IMR-90 (cell line): ENCODE data around the gene ASB6. TPM values are rescaled to one million over a fixed set of nuclear protein-coding genes. Genes with fewer than 3 reads are reported as not detected.

Source experiments
- ATAC-seq: fragments of 200-7000 bp; cut with Tn5 transposase; 2 replicates; pipeline ENCODE4 v1.9.1; 2020; ENCODE audit warnings: low read depth, mild to moderate bottlenecking, moderate library complexity
- BruUV-seq: library from RNA; stranded (reverse); fragments of 400-500 nt; replicated peaks from 2 replicates; lab custom pipeline; 2021; lab: Mats Ljungman, UMichigan
- CTCF ChIA-PET: fragments of 300-600 bp; formaldehyde crosslinking; extraction: SDS; loops from one replicate; lab custom pipeline; 2021; ENCODE audit warnings: antibody characterized with exemption; lab: Yijun Ruan, JAX
- POLR2A ChIA-PET: fragments of 300-600 bp; sonication (Branson Sonifier 250); formaldehyde crosslinking; loops from one replicate; lab custom pipeline; 2022; ENCODE audit warnings: antibody characterized with exemption; ENCODE audit not compliant: unreplicated experiment; lab: Charles Lee
- DNase-seq: peaks from one replicate; pipeline ENCODE4 v3.0.0; 2013
- H2AFZ ChIP-seq: replicated peaks from 2 replicates; pipeline ENCODE3; 2013; ENCODE audit warnings: low read length, mild to moderate bottlenecking; ENCODE audit not compliant: poor library complexity
- H2AK5ac ChIP-seq: 2 replicates; pipeline ENCODE4 v1.6.1; 2013; ENCODE audit warnings: low read depth, low read length, inconsistent platforms
- H2AK9ac ChIP-seq: replicated peaks from 2 replicates; pipeline ENCODE3; 2013; ENCODE audit warnings: mild to moderate bottlenecking, low read depth, low read length, moderate library complexity; ENCODE audit not compliant: poor library complexity
- H2BK120ac ChIP-seq: 2 replicates; pipeline ENCODE4 v1.6.1; 2013; ENCODE audit warnings: low read depth, low read length, inconsistent platforms
- H2BK15ac ChIP-seq: 3 replicates; pipeline ENCODE4 v1.6.1; 2013; ENCODE audit warnings: low read depth, low read length, inconsistent platforms
- H2BK20ac ChIP-seq: 2 replicates; pipeline ENCODE4 v1.6.1; 2013; ENCODE audit warnings: low read depth, mild to moderate bottlenecking, inconsistent platforms, low read length, moderate library complexity
- H2BK5ac ChIP-seq: 2 replicates; pipeline ENCODE4 v1.6.1; 2013; ENCODE audit warnings: mild to moderate bottlenecking, low read depth, low read length, inconsistent platforms; ENCODE audit not compliant: poor library complexity, severe bottlenecking
- H3K14ac ChIP-seq: replicated peaks from 2 replicates; pipeline ENCODE4 v1.6.1; 2013; ENCODE audit warnings: low read depth, low read length, inconsistent platforms
- H3K18ac ChIP-seq: 2 replicates; pipeline ENCODE4 v1.6.1; 2013; ENCODE audit warnings: low read depth, low read length, control low read depth
- H3K23ac ChIP-seq: 2 replicates; pipeline ENCODE4 v1.6.1; 2013; ENCODE audit warnings: low read depth, low read length, inconsistent platforms
- H3K27ac ChIP-seq: 2 replicates; pipeline ENCODE4 v1.5.1; 2013; ENCODE audit warnings: mild to moderate bottlenecking, control low read depth, low read length; ENCODE audit not compliant: insufficient read depth
- H3K27me3 ChIP-seq: 2 replicates; pipeline ENCODE4 v1.6.1; 2013; ENCODE audit warnings: low read length; ENCODE audit not compliant: control insufficient read depth, insufficient read depth
- H3K36me3 ChIP-seq: 2 replicates; pipeline ENCODE4 v1.6.1; 2013; ENCODE audit warnings: low read length, mixed read lengths; ENCODE audit not compliant: control insufficient read depth, insufficient read depth
- H3K4ac ChIP-seq: 2 replicates; pipeline ENCODE4 v1.6.1; 2013; ENCODE audit warnings: low read depth, low read length, inconsistent platforms
- H3K4me1 ChIP-seq: 2 replicates; pipeline ENCODE4 v1.6.1; 2013; ENCODE audit warnings: low read length, mixed read lengths; ENCODE audit not compliant: control insufficient read depth, insufficient read depth
- H3K4me2 ChIP-seq: 2 replicates; pipeline ENCODE4 v1.6.1; 2013; ENCODE audit warnings: low read depth, mild to moderate bottlenecking, control low read depth, low read length, moderate library complexity
- H3K4me3 ChIP-seq: 2 replicates; pipeline ENCODE4 v1.5.1; 2013; ENCODE audit warnings: low read depth, mild to moderate bottlenecking, control low read depth, low read length, moderate library complexity; ENCODE audit not compliant: insufficient read depth
- H3K56ac ChIP-seq: 2 replicates; pipeline ENCODE4 v1.6.1; 2013; ENCODE audit warnings: low read length, inconsistent platforms; ENCODE audit not compliant: insufficient read depth; ENCODE audit errors: extremely low read depth
- H3K79me1 ChIP-seq, 2 experiments: 2 replicates each; pipeline ENCODE4 v1.6.1; 2013; ENCODE audit warnings: low read length in 2 of 2, inconsistent platforms in 1 of 2, low read depth in 1 of 2
- H3K9ac ChIP-seq: 2 replicates; pipeline ENCODE4 v1.6.1; 2013; ENCODE audit warnings: low read depth, low read length, control low read depth
- H3K9me1 ChIP-seq: 2 replicates; pipeline ENCODE4 v1.6.1; 2013; ENCODE audit warnings: low read length, inconsistent platforms; ENCODE audit not compliant: insufficient read depth
- H3K9me3 ChIP-seq: 2 replicates; pipeline ENCODE4 v1.6.1; 2013; ENCODE audit warnings: low read length; ENCODE audit not compliant: control insufficient read depth, insufficient read depth
- H4K20me1 ChIP-seq: 2 replicates; pipeline ENCODE4 v1.6.1; 2013; ENCODE audit warnings: low read length, inconsistent platforms; ENCODE audit not compliant: insufficient read depth
- H4K5ac ChIP-seq: 2 replicates; pipeline ENCODE4 v1.6.1; 2013; ENCODE audit warnings: mild to moderate bottlenecking, low read depth, low read length, control low read depth
- H4K8ac ChIP-seq, 2 experiments: 2 replicates each; pipeline ENCODE4 v1.6.1; 2013; ENCODE audit warnings: low read depth in 2 of 2, low read length in 2 of 2, control low read depth in 1 of 2, inconsistent platforms in 1 of 2
- H4K91ac ChIP-seq: 2 replicates; pipeline ENCODE4 v1.6.1; 2013; ENCODE audit warnings: low read depth, low read length, inconsistent platforms; ENCODE audit not compliant: insufficient read depth
- BHLHE40 ChIP-seq: fragments of 150-350 bp; IDR thresholded peaks from 2 replicates; pipeline ENCODE4 v1.6.1; 2016; ENCODE audit warnings: mild to moderate bottlenecking, low read depth, low read length
- CEBPB ChIP-seq: IDR thresholded peaks from 2 replicates; pipeline ENCODE4 v1.6.1; 2012; ENCODE audit warnings: low read depth, low read length, improper control_type of control experiment
- POLR2A ChIP-seq: IDR thresholded peaks from 2 replicates; pipeline ENCODE4 v1.6.1; 2012; ENCODE audit warnings: mild to moderate bottlenecking, low read depth, low read length
- WGBS, 2 experiments: methylation state at CpG; one replicate each; pipeline versions ENCODE4 v1.1.5 to v1.1.7; 2013; ENCODE audit warnings: missing lambda C conversion rate in 2 of 2; ENCODE audit not compliant: insufficient read length in 1 of 2; ENCODE audit errors: extremely low coverage in 2 of 2; 5-methylcytosine and 5-hydroxymethylcytosine counted together
- dilution Hi-C: fragments of 300-500 bp; cut with HindIII; formaldehyde crosslinking; loops from one replicate; pipeline ENCODE4 v1.14.3; 2018; ENCODE audit warnings: low sequenced_read_pairs; ENCODE audit not compliant: unreplicated experiment
- in situ Hi-C: fragments of 300-500 bp; cut with MboI; formaldehyde crosslinking; loops from 3 replicates; pipeline ENCODE4 v1.14.3; 2019; ENCODE audit warnings: low sequenced_read_pairs, inconsistent platforms, mixed read lengths
- intact Hi-C: fragments of 100-400 bp; cut with micrococcal nuclease; formaldehyde crosslinking; loops from 2 replicates; pipeline ENCODE4 v1.10.0; 2022
- polyA plus RNA-seq, 3 experiments: library from polyadenylated mRNA; depleted of rRNA; stranded (reverse); fragments of >200 nt; gene quantifications; 2 replicates each; pipeline ENCODE4 v1.2.3, GENCODE V29; 2012; ENCODE audit warnings: low replicate concordance in 1 of 3
- total RNA-seq: library from RNA; depleted of rRNA; stranded (reverse); fragments of >200 nt; gene quantifications from 2 replicates; pipeline ENCODE4 v1.2.3, GENCODE V29; 2012

ASB6 gene
- total and polyA plus RNA-seq, 2 of the 4 experiments (the other 2 are of a cell fraction): 9.7 to 28.9 TPM

DNA sequence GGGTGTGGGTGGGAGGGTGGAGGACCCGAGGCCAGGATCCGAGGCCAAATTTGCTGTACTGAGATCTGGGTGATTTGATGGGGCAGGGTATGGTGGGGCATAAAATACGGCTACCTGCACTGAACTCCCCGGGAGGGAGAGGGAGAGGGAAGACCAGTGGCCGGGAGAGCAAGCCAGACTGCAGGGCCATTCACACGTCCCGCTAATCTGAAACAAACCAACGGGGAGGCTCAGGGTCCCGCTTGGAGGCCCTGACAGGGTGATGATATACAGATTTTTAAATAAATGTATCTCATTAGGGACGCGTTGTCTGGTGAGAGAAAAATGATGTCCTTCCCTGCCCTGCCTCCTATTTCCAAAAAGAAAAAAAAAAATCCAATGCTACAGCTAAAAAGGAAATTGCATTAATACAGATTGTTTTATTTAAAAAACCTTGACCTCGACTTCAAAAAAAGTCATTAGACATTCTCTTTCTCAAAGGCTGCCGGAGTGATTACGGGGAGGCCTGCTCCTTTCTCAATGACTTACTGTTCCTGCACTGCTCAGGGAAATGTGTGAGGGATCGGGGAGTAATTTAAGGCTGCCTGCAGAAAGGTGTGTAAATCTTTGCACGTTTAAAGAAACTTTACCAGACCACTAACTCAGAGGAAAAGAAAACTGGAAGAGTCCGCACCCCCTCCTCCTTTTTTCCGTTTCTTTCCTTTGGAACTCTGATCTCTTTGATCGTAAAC lies 12.0 kb upstream of the ASB6 start:
- H2BK5ac ChIP-seq: no peak overlapping the region
- H3K79me1 ChIP-seq: peaks cover 0 to 12% of the 10 kb centered on the region in 2 experiments; a peak in 1 of 4 replicates
- H2BK120ac ChIP-seq: 0 out of 2 replicates have a peak overlapping the region, but pooled peaks have one; percentile 29
- H3K14ac ChIP-seq: no peak overlapping the region
- H3K9me1 ChIP-seq: peaks cover 7% of the 10 kb centered on the region; the same call in 1 of the 2 replicates
- intact Hi-C loops (no loop called here), in situ Hi-C loops (loop anchor here (5.0 kb wide), 1 partner anchor 128 kb away; no protein-coding TSS in a partner anchor), dilution Hi-C loops (no loop called here)
- CTCF ChIA-PET: interaction anchor here (0.6 kb wide), 1 partner anchor 12 kb away, joined by 5 read pairs; no protein-coding TSS in a partner anchor
- H2AK5ac ChIP-seq: peak overlapping the region; percentile 12; the same call in 1 of the 2 replicates
- WGBS, 2 experiments: 60% methylated on average over 2 of the region's 19 CpGs; no CpG with 5 or more reads in 1 of the 2 experiments
- H3K4me2 ChIP-seq: no peak overlapping the region
- no peak overlapping the region for H3K27ac ChIP-seq
- H3K4me1 ChIP-seq: peaks cover 20% of the 10 kb centered on the region
- POLR2A ChIA-PET: no interaction called here
- H3K27me3 ChIP-seq: no peaks in the 10 kb centered on the region
- H2BK20ac ChIP-seq: no peak overlapping the region
- H3K36me3 ChIP-seq: no peaks in the 10 kb centered on the region
- no peak overlapping the region; the same call in 1 of the 2 replicates for H3K9ac ChIP-seq
- TF ChIP-seq CEBPB: no peak
- no peak for TF ChIP-seq POLR2A
- no peak for TF ChIP-seq BHLHE40
- no peak overlapping the region for H2BK15ac ChIP-seq
- H3K23ac ChIP-seq: no peak overlapping the region
- H2AFZ ChIP-seq: no peak overlapping the region
- no peak overlapping the region for H4K91ac ChIP-seq
- no peak for DNase-seq
- no peak overlapping the region for H4K5ac ChIP-seq
- no peak overlapping the region for H4K8ac ChIP-seq
- H3K56ac ChIP-seq: no peak overlapping the region
- no peak for ATAC-seq
- H2AK9ac ChIP-seq: no peak overlapping the region
- no peak overlapping the region; the same call in 1 of the 2 replicates for H3K18ac ChIP-seq
- no peaks in the 10 kb centered on the region for H3K9me3 ChIP-seq
- H4K20me1 ChIP-seq: no peaks in the 10 kb centered on the region; the same call in 1 of the 2 replicates
- BruUV-seq: no TSS peak
- no peak overlapping the region for H3K4me3 ChIP-seq
- H3K4ac ChIP-seq: peak overlapping the region; percentile 19; the same call in 1 of the 2 replicates
